ENCODE data around the gene PEX11G.

PEX11G gene

DNA sequence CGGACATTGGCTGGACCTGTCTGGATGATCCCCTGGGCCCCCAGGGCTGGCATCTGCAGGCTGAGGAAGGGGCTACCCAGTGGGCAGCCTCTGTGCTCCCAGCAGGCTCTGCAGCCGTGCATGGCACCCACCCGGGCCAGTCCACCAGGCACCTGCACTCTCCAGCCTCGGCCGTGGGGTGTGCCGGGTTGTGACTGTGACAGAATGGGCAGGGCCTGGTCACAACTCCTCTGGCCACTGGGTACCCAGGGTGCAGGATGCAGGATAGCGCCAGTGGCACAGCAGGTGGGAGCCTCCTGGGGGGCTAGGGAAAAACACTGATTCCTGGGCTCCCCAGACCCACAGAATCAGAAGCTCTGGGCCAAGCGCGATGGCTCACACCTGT lies 10.0 kb downstream of the PEX11G start:
- no peak overlapping the region for H3K27ac ChIP-seq
- DNase-seq (ENCODE audit: low spot score), result no peak
- H3K4me3 ChIP-seq, result no peak overlapping the region
- TF ChIP-seq, protein P1, sequence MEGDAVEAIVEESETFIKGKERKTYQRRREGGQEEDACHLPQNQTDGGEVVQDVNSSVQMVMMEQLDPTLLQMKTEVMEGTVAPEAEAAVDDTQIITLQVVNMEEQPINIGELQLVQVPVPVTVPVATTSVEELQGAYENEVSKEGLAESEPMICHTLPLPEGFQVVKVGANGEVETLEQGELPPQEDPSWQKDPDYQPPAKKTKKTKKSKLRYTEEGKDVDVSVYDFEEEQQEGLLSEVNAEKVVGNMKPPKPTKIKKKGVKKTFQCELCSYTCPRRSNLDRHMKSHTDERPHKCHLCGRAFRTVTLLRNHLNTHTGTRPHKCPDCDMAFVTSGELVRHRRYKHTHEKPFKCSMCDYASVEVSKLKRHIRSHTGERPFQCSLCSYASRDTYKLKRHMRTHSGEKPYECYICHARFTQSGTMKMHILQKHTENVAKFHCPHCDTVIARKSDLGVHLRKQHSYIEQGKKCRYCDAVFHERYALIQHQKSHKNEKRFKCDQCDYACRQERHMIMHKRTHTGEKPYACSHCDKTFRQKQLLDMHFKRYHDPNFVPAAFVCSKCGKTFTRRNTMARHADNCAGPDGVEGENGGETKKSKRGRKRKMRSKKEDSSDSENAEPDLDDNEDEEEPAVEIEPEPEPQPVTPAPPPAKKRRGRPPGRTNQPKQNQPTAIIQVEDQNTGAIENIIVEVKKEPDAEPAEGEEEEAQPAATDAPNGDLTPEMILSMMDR (IDR thresholded peaks at IDR 0.05), result no peak

DNA sequence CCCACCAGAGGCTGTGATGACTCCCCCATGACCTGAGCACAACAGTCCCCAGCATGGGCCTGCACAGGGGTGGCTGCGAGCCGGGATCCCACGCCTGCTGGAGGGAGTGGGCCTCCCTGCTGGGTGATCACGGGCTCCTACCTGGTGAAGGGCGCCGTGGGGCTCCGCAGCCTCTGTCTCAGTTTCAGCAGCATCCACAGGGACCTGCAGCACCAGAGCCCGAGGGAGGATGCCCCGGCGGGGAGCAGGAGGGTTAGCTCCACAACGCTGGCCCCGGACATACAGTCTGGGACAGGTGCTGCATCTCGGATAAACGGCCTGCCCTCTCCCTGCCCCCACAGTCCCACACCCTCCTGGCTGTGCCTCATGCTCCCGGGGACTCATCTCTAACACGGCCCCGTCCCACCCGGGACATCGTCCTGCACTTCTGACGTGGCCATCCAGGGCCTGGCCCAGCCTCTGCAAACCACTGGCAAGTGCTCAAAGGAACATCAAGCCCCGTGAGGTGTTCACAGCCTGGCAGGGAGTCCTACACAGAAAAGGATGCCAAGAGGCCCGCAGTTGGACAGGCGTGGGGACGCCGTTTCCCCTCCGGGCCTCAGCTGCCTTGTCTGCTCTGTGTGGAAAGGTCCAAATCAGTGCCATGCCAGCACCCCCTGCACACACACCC lies 10.5 kb downstream of the PEX11G start:
- TF ChIP-seq, protein P1 (IDR thresholded peaks at IDR 0.05), result no peak
- DNase-seq (ENCODE audit: low spot score), result no peak
- H3K27ac ChIP-seq, result no peak overlapping the region
- H3K4me3 ChIP-seq, result no peak overlapping the region

DNA sequence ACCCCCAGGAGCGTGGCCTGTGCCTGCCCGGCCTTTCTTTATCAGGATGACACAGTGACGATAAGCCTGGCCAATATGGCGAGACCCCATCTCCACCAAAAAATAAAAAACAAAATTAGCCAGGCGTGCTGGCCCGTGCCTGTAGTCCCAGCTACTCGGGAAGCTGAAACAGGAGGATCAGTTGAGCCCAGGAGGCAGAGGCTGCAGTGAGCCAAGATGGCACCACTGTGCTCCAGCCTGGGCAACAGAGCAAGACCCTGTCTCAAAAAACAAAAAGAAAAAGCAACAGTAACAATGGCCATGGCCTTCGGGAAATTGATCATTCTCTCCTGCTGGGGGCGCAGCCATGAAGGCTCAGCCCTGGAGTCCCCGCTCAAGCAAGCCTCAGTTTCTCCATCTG lies 11.1 kb downstream of the PEX11G start:
- TF ChIP-seq, protein P1 (IDR thresholded peaks at IDR 0.05), result no peak
- no peak for DNase-seq (ENCODE audit: low spot score)

DNA sequence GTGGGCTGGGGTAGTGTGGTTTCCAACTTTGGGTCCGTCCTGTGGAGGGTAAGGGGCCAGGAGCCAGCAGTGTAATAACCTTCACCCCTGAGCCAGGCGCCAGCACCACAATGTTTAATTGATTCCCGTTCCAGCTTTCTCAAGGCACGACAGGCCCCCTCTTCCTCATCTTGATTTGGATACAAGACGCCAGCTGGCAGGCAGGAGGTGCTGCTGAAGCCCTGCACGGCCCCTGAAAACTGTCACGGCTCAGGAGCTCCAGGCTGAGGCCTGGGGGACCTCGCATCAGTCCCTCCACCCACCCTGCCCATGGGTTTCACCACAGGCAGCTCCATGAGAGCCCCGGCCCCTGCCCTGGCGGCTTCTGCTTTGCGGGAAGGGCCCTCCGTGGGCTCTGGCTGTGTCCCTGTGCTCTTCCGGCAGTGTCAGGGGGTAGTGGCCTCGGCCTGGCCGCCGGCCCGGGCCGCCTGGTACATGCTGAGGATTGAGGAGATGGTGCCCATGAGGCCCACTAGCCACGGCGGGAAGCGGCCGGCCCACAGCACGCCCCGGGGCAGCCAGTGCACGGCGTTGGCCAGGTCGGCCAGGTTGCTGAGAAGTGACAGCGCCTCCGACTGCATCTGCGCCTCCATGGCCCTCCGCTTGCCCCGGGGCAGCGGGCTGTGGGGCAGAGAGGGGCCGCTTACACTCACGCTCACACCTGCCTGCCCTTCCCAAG lies 11.9 kb downstream of the PEX11G start:
- H3K27ac ChIP-seq, result no peak overlapping the region
- H3K4me3 ChIP-seq, result no peak overlapping the region
- TF ChIP-seq, protein P1 (IDR thresholded peaks at IDR 0.05), result no peak
- DNase-seq (ENCODE audit: low spot score), result no peak

More for the DNA sequence above, 11.1 kb downstream of the PEX11G start:
- no peak overlapping the region for H3K27ac ChIP-seq
- no peak overlapping the region for H3K4me3 ChIP-seq

DNA sequence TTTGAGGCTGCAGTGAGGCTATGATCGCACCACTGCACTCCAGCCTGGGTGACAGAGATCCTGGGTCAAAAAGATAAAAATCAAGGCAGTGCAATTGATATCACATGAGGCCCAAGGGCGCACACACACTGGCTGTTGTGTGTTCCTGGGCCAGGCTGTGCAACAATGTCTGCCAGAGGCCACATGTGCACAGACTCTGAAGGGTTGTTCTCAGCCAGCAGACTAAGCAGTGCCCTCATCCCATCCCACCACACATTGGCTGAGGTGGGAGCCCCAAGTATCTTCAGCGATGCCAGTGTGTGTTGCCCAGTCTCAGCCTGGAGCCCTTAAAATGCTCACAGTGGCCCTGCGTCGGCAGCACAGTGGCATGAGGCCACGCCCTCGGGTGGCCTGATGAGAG lies 12.6 kb downstream of the PEX11G start:
- TF ChIP-seq, protein P1 (IDR thresholded peaks at IDR 0.05), result no peak
- DNase-seq (ENCODE audit: low spot score), result no peak
- Histone ChIP-seq H3K27ac (no peak overlapping the region), H3K4me3 (no peak overlapping the region)

- no peak for DNase-seq (ENCODE audit: low spot score)
- TF ChIP-seq, protein P1 (IDR thresholded peaks at IDR 0.05), result no peak
- H3K27ac ChIP-seq, result no peak overlapping the region
- no peak overlapping the region for H3K4me3 ChIP-seq
Observed at GRCh38 chr19:7475665-7476064, 13.2 kb downstream of the PEX11G start.
